ENCODE data around the gene MPP3. TPM values are rescaled to one million over a fixed set of nuclear protein-coding genes. Genes with fewer than 3 reads are reported as not detected.
A peak's percentile ranks its signal among the peaks of the same experiment; 100 is the strongest.

Gene MPP3
- total RNA-seq, 1 donor from 2014 or later = 30.2 TPM

DNA sequence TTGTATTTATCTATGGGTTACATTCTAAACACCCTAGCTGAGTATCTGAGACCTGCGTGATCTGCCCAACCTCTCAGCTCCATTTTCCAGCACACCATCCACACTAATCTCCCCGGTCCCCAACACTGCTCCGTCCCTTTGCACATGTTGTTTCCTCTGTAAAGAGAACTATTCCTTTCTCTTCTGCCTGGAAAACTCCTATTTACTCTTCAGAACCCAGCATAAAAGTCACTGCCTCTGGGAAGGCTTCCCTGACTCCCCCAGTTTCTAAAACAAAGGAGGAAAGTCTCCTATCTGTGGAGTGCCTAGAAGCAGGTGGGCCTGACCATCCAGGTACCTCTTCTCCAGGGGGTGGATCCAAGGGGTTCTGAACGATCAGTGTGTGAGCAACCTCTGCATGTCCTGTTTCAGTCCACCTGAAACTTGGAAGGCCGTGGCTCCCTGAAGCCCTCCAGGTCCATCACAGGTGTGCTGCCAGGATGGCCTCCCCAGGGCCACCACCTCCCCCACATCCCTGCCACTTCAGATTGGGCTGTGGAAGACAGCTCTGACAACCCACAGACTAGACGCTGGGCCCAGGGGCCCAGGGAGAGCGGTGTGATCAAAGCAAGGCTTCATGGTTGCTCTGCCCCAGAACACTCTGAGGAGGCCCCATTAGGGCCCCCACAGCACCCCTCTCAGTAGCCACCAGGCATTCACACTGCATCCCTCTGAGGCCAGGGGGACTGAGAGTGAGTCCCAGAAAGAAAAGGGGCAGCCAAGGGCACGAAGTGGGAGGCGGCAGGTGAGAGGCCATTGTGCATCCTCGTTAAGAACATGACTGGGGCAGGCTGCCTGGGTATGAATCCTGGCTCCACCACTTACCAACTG lies 20.3 kb downstream of the MPP3 start:
- Histone ChIP-seq H3K4me1 (no peaks in the 10 kb centered on the region), H3K27me3 (no peaks in the 10 kb centered on the region), H3K4me3 (no peak overlapping the region), H3K27ac (no peak overlapping the region), H3K9me3 (no peaks in the 10 kb centered on the region), H3K36me3 (peaks cover 0 to 30% of the 10 kb centered on the region in 2 donors)
- intact Hi-C loops (cut with DNase I) = no loop called here
- DNase-seq (ENCODE audit: extremely low spot score in 2 of 2) = peak in 1 of 2 donors; percentile 62
- TF ChIP-seq, protein P1, sequence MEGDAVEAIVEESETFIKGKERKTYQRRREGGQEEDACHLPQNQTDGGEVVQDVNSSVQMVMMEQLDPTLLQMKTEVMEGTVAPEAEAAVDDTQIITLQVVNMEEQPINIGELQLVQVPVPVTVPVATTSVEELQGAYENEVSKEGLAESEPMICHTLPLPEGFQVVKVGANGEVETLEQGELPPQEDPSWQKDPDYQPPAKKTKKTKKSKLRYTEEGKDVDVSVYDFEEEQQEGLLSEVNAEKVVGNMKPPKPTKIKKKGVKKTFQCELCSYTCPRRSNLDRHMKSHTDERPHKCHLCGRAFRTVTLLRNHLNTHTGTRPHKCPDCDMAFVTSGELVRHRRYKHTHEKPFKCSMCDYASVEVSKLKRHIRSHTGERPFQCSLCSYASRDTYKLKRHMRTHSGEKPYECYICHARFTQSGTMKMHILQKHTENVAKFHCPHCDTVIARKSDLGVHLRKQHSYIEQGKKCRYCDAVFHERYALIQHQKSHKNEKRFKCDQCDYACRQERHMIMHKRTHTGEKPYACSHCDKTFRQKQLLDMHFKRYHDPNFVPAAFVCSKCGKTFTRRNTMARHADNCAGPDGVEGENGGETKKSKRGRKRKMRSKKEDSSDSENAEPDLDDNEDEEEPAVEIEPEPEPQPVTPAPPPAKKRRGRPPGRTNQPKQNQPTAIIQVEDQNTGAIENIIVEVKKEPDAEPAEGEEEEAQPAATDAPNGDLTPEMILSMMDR (IDR thresholded peaks at IDR 0.05) = no peak
- no peak for TF ChIP-seq POLR2AphosphoS5 (IDR thresholded peaks at IDR 0.05; ENCODE audit: insufficient read depth in 1 of 2, low read depth in 1 of 2)
- no peak for TF ChIP-seq POLR2A (IDR thresholded peaks at IDR 0.05)

DNA sequence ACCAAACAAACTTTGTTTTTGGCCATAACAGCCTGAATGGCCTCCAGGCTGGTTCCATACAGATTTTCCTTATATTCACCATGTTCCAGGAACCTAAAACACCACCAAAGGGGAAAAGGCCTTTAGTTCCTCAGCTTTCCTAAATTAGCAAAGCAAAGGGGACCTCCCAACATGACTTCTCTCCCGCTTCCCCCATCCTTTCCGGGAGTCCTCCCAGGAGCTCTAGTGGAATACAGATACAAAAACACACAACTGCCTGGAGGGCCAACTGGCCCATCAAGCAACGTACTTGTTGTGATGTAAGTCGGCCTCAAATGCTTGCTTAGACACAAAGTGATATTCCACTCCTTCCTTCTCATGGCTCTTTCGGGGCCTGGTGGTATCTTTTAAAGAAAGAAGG lies 22.1 kb downstream of the MPP3 start:
- Histone ChIP-seq H3K27me3 (no peaks in the 10 kb centered on the region), H3K4me1 (no peaks in the 10 kb centered on the region), H3K27ac (no peak overlapping the region), H3K4me3 (no peak overlapping the region), H3K9me3 (no peaks in the 10 kb centered on the region), H3K36me3 (peaks cover 0 to 22% of the 10 kb centered on the region in 2 donors)
- intact Hi-C loops (cut with DNase I) = no loop called here
- no peak for TF ChIP-seq POLR2AphosphoS5 (IDR thresholded peaks at IDR 0.05; ENCODE audit: insufficient read depth in 1 of 2, low read depth in 1 of 2)
- no peak for TF ChIP-seq POLR2A (IDR thresholded peaks at IDR 0.05)
- TF ChIP-seq, protein P1 (IDR thresholded peaks at IDR 0.05) = no peak
- peak in 1 of 2 donors; percentile 71 for DNase-seq (ENCODE audit: extremely low spot score in 2 of 2)

DNA sequence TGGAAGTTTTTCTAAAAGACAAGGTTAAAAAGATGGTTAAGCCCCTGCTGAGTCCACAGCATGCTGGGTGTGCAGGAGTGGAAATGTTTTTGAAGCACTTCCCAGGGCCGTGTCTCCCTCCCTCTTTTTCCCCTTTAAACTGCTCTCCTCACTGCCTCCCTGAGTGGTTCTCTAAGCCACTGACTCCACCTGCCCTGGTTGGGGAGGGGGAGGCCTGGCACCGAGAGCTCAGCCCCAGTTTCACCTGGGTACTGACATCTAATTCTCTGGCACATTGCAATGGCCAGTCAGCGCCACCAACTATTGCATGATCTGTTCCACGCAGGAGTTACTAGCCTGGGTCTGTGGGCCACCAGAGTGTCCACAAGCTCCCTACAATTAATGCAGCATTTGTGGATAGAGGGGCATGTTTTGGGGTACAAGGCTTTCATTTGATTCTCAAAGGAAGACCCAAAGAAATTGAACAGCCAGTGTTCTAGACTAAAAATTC lies 22.7 kb downstream of the MPP3 start:
- no peaks in the 10 kb centered on the region for H3K27me3 ChIP-seq
- no peaks in the 10 kb centered on the region for H3K4me1 ChIP-seq
- intact Hi-C loops (cut with DNase I) = no loop called here
- H3K9me3 ChIP-seq = no peaks in the 10 kb centered on the region
- no peak for DNase-seq (ENCODE audit: extremely low spot score in 2 of 2)
- H3K4me3 ChIP-seq = no peak overlapping the region
- no peak overlapping the region for H3K27ac ChIP-seq
- TF ChIP-seq, protein P1 (IDR thresholded peaks at IDR 0.05) = no peak
- TF ChIP-seq POLR2AphosphoS5 (IDR thresholded peaks at IDR 0.05; ENCODE audit: insufficient read depth in 1 of 2, low read depth in 1 of 2) (no peak), POLR2A (IDR thresholded peaks at IDR 0.05) (no peak)
- peaks cover 0 to 22% of the 10 kb centered on the region in 2 donors for H3K36me3 ChIP-seq

DNA sequence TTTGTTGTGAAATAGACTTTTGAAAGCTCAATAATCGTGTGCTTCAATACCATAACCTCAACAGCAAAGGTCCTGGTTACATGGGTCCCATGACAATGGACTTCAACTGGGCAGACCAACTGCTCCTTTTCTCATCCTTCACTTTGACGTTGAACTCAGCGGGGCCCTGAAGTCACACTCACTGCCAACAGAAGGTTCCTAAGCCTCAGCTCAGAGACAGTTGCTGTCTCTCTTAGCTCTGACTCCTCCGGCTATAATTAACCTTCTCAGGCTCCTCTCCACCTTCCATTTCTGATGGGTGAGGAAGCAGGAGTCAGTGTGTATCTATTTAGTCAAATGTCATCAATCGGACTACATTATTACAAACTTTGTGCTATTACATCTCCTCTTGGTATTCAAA lies 23.8 kb downstream of the MPP3 start:
- peaks cover 0 to 21% of the 10 kb centered on the region in 2 donors for H3K36me3 ChIP-seq

DNA sequence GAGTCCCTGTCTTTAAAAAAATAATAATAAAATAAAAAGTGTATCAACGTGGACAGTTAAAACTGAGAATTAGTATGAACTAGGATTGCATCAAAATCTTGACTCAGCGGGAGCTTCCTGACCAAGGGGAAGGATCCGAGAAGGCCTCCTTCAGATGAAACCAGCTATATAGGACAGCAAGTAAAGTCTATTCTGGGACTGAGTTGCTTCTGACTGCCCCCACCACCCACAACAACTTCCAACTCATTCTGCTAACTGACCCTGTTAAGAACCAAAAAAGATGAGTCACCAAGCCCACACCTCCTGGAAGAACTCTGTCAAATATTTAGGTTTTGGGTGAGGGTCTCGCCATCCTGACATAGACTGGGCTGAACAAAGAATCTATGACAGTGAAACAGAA lies 24.9 kb downstream of the MPP3 start:
- peaks cover 0 to 12% of the 10 kb centered on the region in 2 donors for H3K36me3 ChIP-seq
- H3K4me1 ChIP-seq = no peaks in the 10 kb centered on the region
- H3K4me3 ChIP-seq = no peak overlapping the region
- TF ChIP-seq POLR2A (IDR thresholded peaks at IDR 0.05) (no peak), POLR2AphosphoS5 (IDR thresholded peaks at IDR 0.05; ENCODE audit: insufficient read depth in 1 of 2, low read depth in 1 of 2) (no peak)
- TF ChIP-seq, protein P1 (IDR thresholded peaks at IDR 0.05) = no peak
- H3K27ac ChIP-seq = no peak overlapping the region
- H3K27me3 ChIP-seq = no peaks in the 10 kb centered on the region
- no peaks in the 10 kb centered on the region for H3K9me3 ChIP-seq
- DNase-seq (ENCODE audit: extremely low spot score in 2 of 2) = peak in 1 of 2 donors; percentile 20
- intact Hi-C loops (cut with DNase I) = no loop called here

More for the DNA sequence above, 23.8 kb downstream of the MPP3 start:
- H3K27ac ChIP-seq = no peak overlapping the region
- DNase-seq (ENCODE audit: extremely low spot score in 2 of 2) = no peak
- no peak overlapping the region for H3K4me3 ChIP-seq
- H3K4me1 ChIP-seq = no peaks in the 10 kb centered on the region
- TF ChIP-seq POLR2AphosphoS5 (IDR thresholded peaks at IDR 0.05; ENCODE audit: insufficient read depth in 1 of 2, low read depth in 1 of 2) = no peak
- H3K27me3 ChIP-seq = no peaks in the 10 kb centered on the region
- intact Hi-C loops (cut with DNase I) = no loop called here
- no peaks in the 10 kb centered on the region for H3K9me3 ChIP-seq
